Endothelial cell (in vitro differentiated cells): ENCODE results near the gene FBXW8. TPM values are rescaled to one million over a fixed set of nuclear protein-coding genes. Genes with fewer than 3 reads are reported as not detected.

Experiments used
- DNase-seq: peaks from one replicate; pipeline ENCODE4 v3.0.0; 2021; ENCODE audit warnings: low spot score
- H3K27ac Mint-ChIP-seq: one replicate; pipeline ENCODE4 v1.8.0; 2021; ENCODE audit warnings: mixed read lengths, inconsistent platforms; ENCODE audit not compliant: unreplicated experiment
- H3K27me3 Mint-ChIP-seq: one replicate; pipeline ENCODE4 v1.8.0; 2021; ENCODE audit warnings: mild to moderate bottlenecking, moderate library complexity, mixed read lengths, inconsistent platforms; ENCODE audit not compliant: unreplicated experiment
- H3K36me3 Mint-ChIP-seq: one replicate; pipeline ENCODE4 v1.8.0; 2021; ENCODE audit warnings: mild to moderate bottlenecking, low read depth, mixed read lengths, inconsistent platforms; ENCODE audit not compliant: unreplicated experiment
- H3K4me1 Mint-ChIP-seq: one replicate; pipeline ENCODE4 v1.8.0; 2021; ENCODE audit warnings: mild to moderate bottlenecking, mixed read lengths, inconsistent platforms; ENCODE audit not compliant: unreplicated experiment
- H3K4me3 Mint-ChIP-seq: one replicate; pipeline ENCODE4 v1.8.0; 2021; ENCODE audit warnings: mild to moderate bottlenecking, mixed read lengths, inconsistent platforms; ENCODE audit not compliant: unreplicated experiment
- H3K9me3 Mint-ChIP-seq: one replicate; pipeline ENCODE4 v1.8.0; 2021; ENCODE audit warnings: mixed read lengths, inconsistent platforms; ENCODE audit not compliant: unreplicated experiment
- total RNA-seq: library from RNA; stranded (reverse); fragmentation: NEBNext Ultra II Directional; extraction: Animal tissue kit (Norgen Biotek cat#: 25700); gene quantifications from one replicate; pipeline ENCODE4 v1.2.1, GENCODE V29; 2021; ENCODE audit not compliant: unreplicated experiment
- TF ChIP-seq, protein P1 (sequence below): fragments of 200-600 bp; sonication (generic); IDR thresholded peaks from one replicate; pipeline ENCODE4 v1.5.0; 2021; ENCODE audit warnings: antibody characterized with exemption; ENCODE audit not compliant: unreplicated experiment

Gene FBXW8
- total RNA-seq, 1 donor from 2014 or later, result 17.8 TPM

DNA sequence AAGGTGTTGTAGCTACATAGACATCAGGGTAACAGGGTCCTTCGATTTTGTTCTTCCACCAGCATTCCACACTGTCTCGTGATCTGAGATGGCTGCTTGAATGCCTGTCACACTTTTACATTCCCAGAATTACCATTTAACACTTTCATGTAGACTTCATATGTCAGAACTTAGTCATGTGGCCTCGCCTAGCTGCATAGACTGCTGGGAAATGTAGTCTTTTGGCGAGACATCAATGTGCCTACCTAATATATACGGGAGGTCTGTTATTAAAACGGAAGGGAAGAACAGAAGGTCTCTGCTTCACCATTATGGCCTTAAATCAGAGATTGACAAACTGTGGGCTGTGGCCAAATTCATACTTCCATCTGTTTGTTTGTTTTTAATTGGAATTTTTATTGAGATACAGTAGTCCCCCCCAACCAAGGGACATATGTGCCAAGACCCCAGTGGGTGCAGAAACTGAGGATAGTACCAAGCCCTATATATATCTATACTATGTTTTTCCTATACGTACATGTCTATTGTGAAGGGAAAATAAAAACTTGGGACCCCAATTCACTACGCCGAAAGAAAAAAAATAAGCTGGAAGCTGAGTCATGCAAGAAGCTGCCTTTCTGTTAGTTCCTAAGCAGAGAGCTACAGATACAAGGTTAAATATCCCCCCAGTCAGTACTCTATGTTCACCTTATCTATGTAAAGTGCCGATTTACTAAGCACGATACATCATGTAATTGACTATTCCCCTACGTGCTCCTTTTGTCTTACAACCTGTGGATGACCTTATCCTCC is 18.2 kb upstream of the FBXW8 start:
- Mint-ChIP-seq H3K4me3 (no peak overlapping the region), H3K9me3 (no peaks in the 10 kb centered on the region), H3K27me3 (peaks cover 1% of the 10 kb centered on the region), H3K36me3 (no peaks in the 10 kb centered on the region), H3K27ac (no peak overlapping the region), H3K4me1 (no peaks in the 10 kb centered on the region)
- no peak for DNase-seq
- TF ChIP-seq, protein P1, sequence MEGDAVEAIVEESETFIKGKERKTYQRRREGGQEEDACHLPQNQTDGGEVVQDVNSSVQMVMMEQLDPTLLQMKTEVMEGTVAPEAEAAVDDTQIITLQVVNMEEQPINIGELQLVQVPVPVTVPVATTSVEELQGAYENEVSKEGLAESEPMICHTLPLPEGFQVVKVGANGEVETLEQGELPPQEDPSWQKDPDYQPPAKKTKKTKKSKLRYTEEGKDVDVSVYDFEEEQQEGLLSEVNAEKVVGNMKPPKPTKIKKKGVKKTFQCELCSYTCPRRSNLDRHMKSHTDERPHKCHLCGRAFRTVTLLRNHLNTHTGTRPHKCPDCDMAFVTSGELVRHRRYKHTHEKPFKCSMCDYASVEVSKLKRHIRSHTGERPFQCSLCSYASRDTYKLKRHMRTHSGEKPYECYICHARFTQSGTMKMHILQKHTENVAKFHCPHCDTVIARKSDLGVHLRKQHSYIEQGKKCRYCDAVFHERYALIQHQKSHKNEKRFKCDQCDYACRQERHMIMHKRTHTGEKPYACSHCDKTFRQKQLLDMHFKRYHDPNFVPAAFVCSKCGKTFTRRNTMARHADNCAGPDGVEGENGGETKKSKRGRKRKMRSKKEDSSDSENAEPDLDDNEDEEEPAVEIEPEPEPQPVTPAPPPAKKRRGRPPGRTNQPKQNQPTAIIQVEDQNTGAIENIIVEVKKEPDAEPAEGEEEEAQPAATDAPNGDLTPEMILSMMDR, result no peak

DNA sequence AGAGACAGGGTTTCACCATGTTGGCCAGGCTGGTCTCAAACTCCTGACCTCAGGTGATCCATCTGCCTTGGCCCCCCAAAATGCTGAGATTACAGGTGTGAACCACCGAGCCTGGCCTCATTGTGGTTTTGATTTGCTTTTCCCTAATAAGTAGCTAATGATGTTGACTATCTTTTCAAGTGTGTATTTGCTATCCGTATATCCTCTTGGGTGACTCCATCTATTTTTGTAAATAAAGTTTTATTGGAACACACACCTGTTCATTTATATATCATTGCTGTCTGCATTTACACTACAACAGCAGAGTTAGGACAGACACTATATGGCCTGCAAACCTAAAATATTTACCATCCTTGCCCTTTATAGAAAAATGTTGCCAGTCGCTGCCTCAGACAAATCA is 15.8 kb upstream of the FBXW8 start:
- no peak overlapping the region for H3K4me3 Mint-ChIP-seq
- no peak overlapping the region for H3K27ac Mint-ChIP-seq

DNA sequence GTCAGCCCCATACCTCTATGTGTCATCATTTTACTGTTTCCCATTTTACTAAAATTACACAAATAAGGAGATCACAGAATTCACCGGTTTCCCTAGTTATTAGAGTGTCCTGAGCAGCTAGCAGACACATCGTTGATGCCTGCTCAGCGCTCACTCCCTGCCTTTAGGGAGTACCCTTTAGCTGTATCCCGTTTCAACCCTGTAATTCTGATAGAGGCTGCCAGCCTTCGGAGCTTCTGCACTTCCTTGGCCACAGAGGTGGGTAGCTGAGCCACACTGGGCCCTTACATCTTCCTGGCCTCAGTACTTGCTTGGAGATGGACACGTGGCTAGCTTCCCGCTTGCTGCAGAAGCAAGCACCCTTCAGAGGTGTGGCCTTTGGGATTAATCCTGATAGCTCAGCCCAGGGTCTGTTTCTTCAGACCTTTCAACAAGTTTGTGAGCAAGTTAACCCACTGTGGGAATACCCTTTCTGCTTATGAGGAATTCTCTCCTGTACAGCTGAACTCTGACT is 14.3 kb upstream of the FBXW8 start:
- Mint-ChIP-seq H3K27ac (no peak overlapping the region), H3K36me3 (no peaks in the 10 kb centered on the region), H3K27me3 (no peaks in the 10 kb centered on the region), H3K9me3 (no peaks in the 10 kb centered on the region), H3K4me3 (no peak overlapping the region), H3K4me1 (no peaks in the 10 kb centered on the region)
- TF ChIP-seq, protein P1, result no peak
- no peak for DNase-seq

More for the DNA sequence above, 15.8 kb upstream of the FBXW8 start:
- H3K4me1 Mint-ChIP-seq, result no peaks in the 10 kb centered on the region
- H3K9me3 Mint-ChIP-seq, result no peaks in the 10 kb centered on the region
- H3K27me3 Mint-ChIP-seq, result no peaks in the 10 kb centered on the region
- no peaks in the 10 kb centered on the region for H3K36me3 Mint-ChIP-seq
- TF ChIP-seq, protein P1, result no peak
- DNase-seq, result no peak

DNA sequence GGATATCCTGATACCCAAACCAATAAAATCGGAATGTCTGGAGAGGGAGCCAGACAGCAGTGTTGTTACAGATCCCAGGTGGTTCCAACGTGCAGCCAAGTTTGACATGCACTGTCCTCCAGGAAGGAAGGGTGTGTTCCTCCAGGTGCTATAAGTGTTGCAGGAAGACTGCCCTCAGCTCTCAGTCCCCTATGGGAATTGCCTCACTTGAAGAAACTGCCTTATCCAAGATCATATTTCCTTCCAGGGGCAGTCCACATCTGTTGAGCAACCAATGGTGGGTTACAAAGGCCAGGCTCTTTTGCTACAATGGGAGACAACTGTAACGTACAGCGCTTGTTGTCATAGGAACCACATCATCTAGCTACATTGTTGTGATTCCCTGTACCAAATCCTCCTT is 13.3 kb upstream of the FBXW8 start:
- TF ChIP-seq, protein P1, result no peak
- DNase-seq, result no peak
- Mint-ChIP-seq H3K36me3 (no peaks in the 10 kb centered on the region), H3K9me3 (no peaks in the 10 kb centered on the region), H3K4me3 (no peak overlapping the region), H3K27me3 (no peaks in the 10 kb centered on the region), H3K27ac (no peak overlapping the region), H3K4me1 (no peaks in the 10 kb centered on the region)

DNA sequence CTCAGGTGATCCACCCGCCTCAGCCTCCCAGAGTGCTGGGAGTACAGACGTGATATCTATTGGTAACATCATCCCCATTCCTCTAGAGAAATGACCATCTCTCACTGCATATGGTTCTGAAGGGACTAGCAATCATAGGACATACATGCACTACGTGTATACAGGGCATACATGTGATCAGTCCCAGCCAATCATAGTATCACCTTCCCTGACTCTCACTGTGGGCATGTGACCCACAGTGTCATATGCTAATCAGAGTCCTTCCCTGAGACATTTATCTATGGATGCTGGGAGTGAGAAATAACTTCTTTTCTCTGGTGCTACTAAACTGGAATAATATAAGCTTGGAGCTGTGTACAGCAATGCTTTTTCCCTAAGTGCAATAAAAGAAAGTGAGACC is 12.1 kb upstream of the FBXW8 start:
- H3K36me3 Mint-ChIP-seq, result no peaks in the 10 kb centered on the region
- DNase-seq, result no peak
- TF ChIP-seq, protein P1, result no peak
- no peaks in the 10 kb centered on the region for H3K4me1 Mint-ChIP-seq
- H3K9me3 Mint-ChIP-seq, result no peaks in the 10 kb centered on the region
- no peaks in the 10 kb centered on the region for H3K27me3 Mint-ChIP-seq
- H3K4me3 Mint-ChIP-seq, result no peak overlapping the region
- no peak overlapping the region for H3K27ac Mint-ChIP-seq
